ENCODE results near the gene DRD4. TPM values are rescaled to one million over a fixed set of nuclear protein-coding genes. Genes with fewer than 3 reads are reported as not detected.

The DRD4 gene
- total and polyA plus RNA-seq, 2 donors (not counting 1 experiment from before 2014, with no cell fraction given), result not detected

DNA sequence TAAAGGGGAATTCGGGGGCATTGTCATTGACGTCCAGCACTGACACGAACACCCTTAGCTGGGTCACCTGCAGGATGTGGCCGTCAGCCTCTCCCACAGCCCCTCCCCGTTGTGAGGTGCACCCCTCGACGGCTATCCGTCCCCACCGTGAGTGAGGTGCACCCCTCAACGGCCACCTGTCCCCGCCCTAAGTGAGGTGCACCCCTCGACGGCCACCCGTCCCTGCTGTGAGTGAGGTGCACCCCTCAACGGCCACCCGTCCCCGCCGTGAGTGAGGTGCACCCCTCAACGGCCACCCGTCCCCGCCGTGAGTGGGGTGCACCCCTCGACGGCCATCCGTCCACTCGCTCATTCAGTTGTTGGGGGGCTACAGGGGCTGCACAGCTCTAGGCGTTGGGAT lies 15.2 kb upstream of the DRD4 start:
- Histone ChIP-seq H3K9ac (ENCODE audit: low read length) (no peak overlapping the region), H3K36me3 (replicated peaks in 1 of 2; ENCODE audit: control extremely low read depth in 1 of 2, control insufficient read depth in 1 of 2, extremely low read depth in 1 of 2, insufficient read depth in 2 of 2, low read length in 1 of 2) (no peaks in the 10 kb centered on the region), H4K20me1 (ENCODE audit: control insufficient read depth, insufficient read depth, low read length, poor library complexity, severe bottlenecking) (no peaks in the 10 kb centered on the region), H3K4me2 (replicated peaks; ENCODE audit: low read depth, low read length, poor library complexity, severe bottlenecking) (no peak overlapping the region), H3K4me3 (ENCODE audit: control extremely low read depth in 1 of 5, extremely low read depth in 1 of 5, insufficient read depth in 1 of 5, low read depth in 2 of 5, low read length in 4 of 5) (no peak overlapping the region), H3K27ac (ENCODE audit: low read length in 2 of 2) (no peak overlapping the region), H3K4me1 (ENCODE audit: control insufficient read depth in 2 of 2, insufficient read depth in 2 of 2, low read length in 2 of 2) (peaks cover 11% of the 10 kb centered on the region in 2 donors), H2AFZ (ENCODE audit: insufficient read depth, low read depth, low read length, poor library complexity, severe bottlenecking) (no peak overlapping the region), H3K9me3 (ENCODE audit: control extremely low read depth in 1 of 3, control insufficient read depth in 2 of 3, insufficient read depth in 1 of 3, low read length in 2 of 3) (no peaks in the 10 kb centered on the region), H3K79me2 (ENCODE audit: control insufficient read depth, insufficient read depth, low read length) (no peaks in the 10 kb centered on the region), H3K27me3 (replicated peaks in 1 of 4; ENCODE audit: control extremely low read depth in 1 of 4, control insufficient read depth in 3 of 4, insufficient read depth in 4 of 4, low read length in 3 of 4) (peaks cover 0 to 25% (median 8%) of the 10 kb centered on the region in 4 experiments)
- CTCF ChIA-PET, result no interaction called here
- H3K27me3 Mint-ChIP-seq, result peaks cover 5% of the 10 kb centered on the region
- DNase-seq (no peak), ATAC-seq (ENCODE audit: low read depth) (no peak)
- H3K4me3 Mint-ChIP-seq, result no peak overlapping the region
- peaks cover 4% of the 10 kb centered on the region for H3K4me1 Mint-ChIP-seq
- TF ChIP-seq, protein P1, sequence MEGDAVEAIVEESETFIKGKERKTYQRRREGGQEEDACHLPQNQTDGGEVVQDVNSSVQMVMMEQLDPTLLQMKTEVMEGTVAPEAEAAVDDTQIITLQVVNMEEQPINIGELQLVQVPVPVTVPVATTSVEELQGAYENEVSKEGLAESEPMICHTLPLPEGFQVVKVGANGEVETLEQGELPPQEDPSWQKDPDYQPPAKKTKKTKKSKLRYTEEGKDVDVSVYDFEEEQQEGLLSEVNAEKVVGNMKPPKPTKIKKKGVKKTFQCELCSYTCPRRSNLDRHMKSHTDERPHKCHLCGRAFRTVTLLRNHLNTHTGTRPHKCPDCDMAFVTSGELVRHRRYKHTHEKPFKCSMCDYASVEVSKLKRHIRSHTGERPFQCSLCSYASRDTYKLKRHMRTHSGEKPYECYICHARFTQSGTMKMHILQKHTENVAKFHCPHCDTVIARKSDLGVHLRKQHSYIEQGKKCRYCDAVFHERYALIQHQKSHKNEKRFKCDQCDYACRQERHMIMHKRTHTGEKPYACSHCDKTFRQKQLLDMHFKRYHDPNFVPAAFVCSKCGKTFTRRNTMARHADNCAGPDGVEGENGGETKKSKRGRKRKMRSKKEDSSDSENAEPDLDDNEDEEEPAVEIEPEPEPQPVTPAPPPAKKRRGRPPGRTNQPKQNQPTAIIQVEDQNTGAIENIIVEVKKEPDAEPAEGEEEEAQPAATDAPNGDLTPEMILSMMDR (IDR thresholded peaks at IDR 0.05), result no peak
- no peak for TF ChIP-seq EZH2 (IDR thresholded peaks at IDR 0.05; ENCODE audit: borderline replicate concordance, insufficient read depth, low read depth, low read length, poor library complexity, severe bottlenecking)
- H3K27ac Mint-ChIP-seq, result no peak overlapping the region
- WGBS (ENCODE audit: insufficient coverage), result 92% methylated on average over 26 of the region's 27 CpGs
- intact Hi-C loops (cut with micrococcal nuclease), result no loop called here
- H3K9me3 Mint-ChIP-seq (ENCODE audit: insufficient read depth), result no peaks in the 10 kb centered on the region
- POLR2A ChIA-PET, result no interaction called here

DNA sequence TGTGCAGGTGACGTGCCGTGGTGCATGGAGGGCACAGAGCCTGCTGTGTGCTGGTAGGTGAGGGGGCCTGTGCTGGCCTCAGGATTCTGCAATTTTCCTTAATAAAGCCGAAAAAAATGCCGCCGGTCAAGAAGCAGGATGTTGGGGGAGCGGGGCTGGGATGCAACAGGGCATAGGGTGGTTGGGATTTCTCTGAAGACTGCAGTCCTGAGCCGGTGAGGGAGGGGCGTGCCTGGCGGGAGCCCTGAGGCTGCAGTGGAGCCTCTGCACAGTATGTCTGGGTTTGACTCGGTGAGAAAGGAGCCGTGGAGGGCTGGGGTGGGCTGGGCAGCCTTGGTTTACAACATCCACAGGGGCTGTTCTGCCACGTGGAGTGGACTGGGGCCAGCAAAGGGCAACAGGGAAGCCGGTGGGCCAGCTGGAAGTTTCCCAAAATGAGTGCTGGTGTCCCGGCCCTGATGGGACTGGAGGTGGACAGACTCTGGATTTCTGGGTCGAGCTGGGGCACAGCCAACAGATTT lies 13.7 kb upstream of the DRD4 start:
- Mint-ChIP-seq H3K4me1 (peaks cover 9% of the 10 kb centered on the region), H3K4me3 (no peak overlapping the region), H3K27me3 (peaks cover 13% of the 10 kb centered on the region), H3K27ac (no peak overlapping the region), H3K9me3 (ENCODE audit: insufficient read depth) (no peaks in the 10 kb centered on the region)
- Histone ChIP-seq H4K20me1 (ENCODE audit: control insufficient read depth, insufficient read depth, low read length, poor library complexity, severe bottlenecking) (no peaks in the 10 kb centered on the region), H3K4me2 (replicated peaks; ENCODE audit: low read depth, low read length, poor library complexity, severe bottlenecking) (no peak overlapping the region), H3K4me1 (ENCODE audit: control insufficient read depth in 2 of 2, insufficient read depth in 2 of 2, low read length in 2 of 2) (peaks cover 12 to 13% of the 10 kb centered on the region in 2 donors), H3K79me2 (ENCODE audit: control insufficient read depth, insufficient read depth, low read length) (no peaks in the 10 kb centered on the region), H3K27me3 (replicated peaks in 1 of 4; ENCODE audit: control extremely low read depth in 1 of 4, control insufficient read depth in 3 of 4, insufficient read depth in 4 of 4, low read length in 3 of 4) (peaks cover 0 to 34% (median 11%) of the 10 kb centered on the region in 4 experiments), H3K27ac (ENCODE audit: low read length in 2 of 2) (no peak overlapping the region), H3K9ac (ENCODE audit: low read length) (no peak overlapping the region), H3K9me3 (ENCODE audit: control extremely low read depth in 1 of 3, control insufficient read depth in 2 of 3, insufficient read depth in 1 of 3, low read length in 2 of 3) (peaks cover 0 to 8% (median 0%) of the 10 kb centered on the region in 3 donors), H3K4me3 (ENCODE audit: control extremely low read depth in 1 of 5, extremely low read depth in 1 of 5, insufficient read depth in 1 of 5, low read depth in 2 of 5, low read length in 4 of 5) (no peak overlapping the region), H3K36me3 (replicated peaks in 1 of 2; ENCODE audit: control extremely low read depth in 1 of 2, control insufficient read depth in 1 of 2, extremely low read depth in 1 of 2, insufficient read depth in 2 of 2, low read length in 1 of 2) (no peaks in the 10 kb centered on the region), H2AFZ (ENCODE audit: insufficient read depth, low read depth, low read length, poor library complexity, severe bottlenecking) (no peak overlapping the region)
- ChIA-PET CTCF (no interaction called here), POLR2A (interaction anchor here (0.7 to 0.9 kb wide), 2 partner anchors 8 to 40 kb away, joined by 3 to 7 read pairs; partner anchors contain the start of gene IRF7)
- DNase-seq (no peak), ATAC-seq (ENCODE audit: low read depth) (no peak)
- WGBS (ENCODE audit: insufficient coverage), result 93% methylated on average over 15 of the region's 15 CpGs
- no peak for TF ChIP-seq EZH2 (IDR thresholded peaks at IDR 0.05; ENCODE audit: borderline replicate concordance, insufficient read depth, low read depth, low read length, poor library complexity, severe bottlenecking)
- TF ChIP-seq, protein P1 (IDR thresholded peaks at IDR 0.05), result no peak
- intact Hi-C loops (cut with micrococcal nuclease), result no loop called here

Measured in B cell (primary cell).